B cell (primary cell): ENCODE measurements around the gene RAB5A. TPM values are rescaled to one million over a fixed set of nuclear protein-coding genes. Genes with fewer than 3 reads are reported as not detected.

Source experiments
- polyA plus RNA-seq: library from polyadenylated mRNA; depleted of rRNA; stranded (reverse); fragments of >200 nt; gene quantifications from 2 replicates; pipeline ENCODE4 v1.2.3, GENCODE V29; 2012
- small RNA-seq: library from RNA; depleted of rRNA; stranded (forward); fragments of <200 nt; gene quantifications from one replicate; pipeline ENCODE3, GENCODE V24; 2012; ENCODE audit warnings: low replicate concordance, low read depth; ENCODE audit not compliant: insufficient read length
- total RNA-seq, 2 donors: library from RNA; stranded (reverse); fragments of 120-200 nt in 1 of 2; gene quantifications; 1 replicate in 1 of 2; 2 replicates in 1 of 2; pipeline versions ENCODE4 v1.2.3 to v1.2.4, GENCODE V29; 2013 to 2022

RAB5A gene
- total and polyA plus RNA-seq, 2 donors (not counting 1 experiment from before 2014, with no cell fraction given), result 21.7 to 59.4 TPM

Small RNA genes lying within 50 kb of the gene (small RNA-seq; reads per million reads assigned to genes)
- gene RNU4-85P (not detected), gene RPL39P18 (not detected)

Other genes with a start within 250 kb of the RAB5A start
- gene EFHB, start 12.9 kb upstream of the RAB5A start, total RNA-seq, result 0.74 and 0.90 TPM in 2 replicates
- 0.87 and 1.3 TPM in 2 replicates for gene EFHB, start 12.9 kb upstream of the RAB5A start, polyA plus RNA-seq
- gene PP2D1, start 65.2 kb downstream of the RAB5A start, total RNA-seq, result not detected in 2 replicates
- not detected in 2 replicates for gene PP2D1, start 65.2 kb downstream of the RAB5A start, polyA plus RNA-seq
- 57.5 and 60.3 TPM in 2 replicates for gene KAT2B, start 93.3 kb downstream of the RAB5A start, total RNA-seq
- 21.7 and 21.9 TPM in 2 replicates for gene KAT2B, start 93.3 kb downstream of the RAB5A start, polyA plus RNA-seq
- gene SGO1, start 239.1 kb downstream of the RAB5A start, total RNA-seq, result 6.4 and 6.7 TPM in 2 replicates
- gene SGO1, start 239.1 kb downstream of the RAB5A start, polyA plus RNA-seq, result 1.4 and 2.4 TPM in 2 replicates